Measurements from ENCODE around the gene ERAL1. TPM values are rescaled to one million over a fixed set of nuclear protein-coding genes. Genes with fewer than 3 reads are reported as not detected.

Gene ERAL1
- total and polyA plus RNA-seq, 5 donors from 2014 or later, result 22.1 to 44.9 (median 41.7) TPM

- Histone ChIP-seq H3K4me1 (ENCODE audit: control insufficient read depth, insufficient read depth, low read length, poor library complexity, severe bottlenecking) (no peaks in the 10 kb centered on the region), H3K27me3 (ENCODE audit: control insufficient read depth, insufficient read depth, low read length) (no peaks in the 10 kb centered on the region), H3K9me3 (ENCODE audit: control insufficient read depth in 2 of 2, low read length in 2 of 2) (no peaks in the 10 kb centered on the region), H3K36me3 (ENCODE audit: control insufficient read depth, insufficient read depth, low read length) (peaks cover 86% of the 10 kb centered on the region), H3K4me3 (ENCODE audit: low read depth, low read length) (no peak overlapping the region), H3K27ac (ENCODE audit: insufficient read depth, low read length, poor library complexity, severe bottlenecking) (no peak overlapping the region)
- no peak for DNase-seq
- no peak overlapping the region for H3K27ac Mint-ChIP-seq
- ATAC-seq (ENCODE audit: low read depth in 2 of 2), result no peak
- no peak overlapping the region for H3K4me3 Mint-ChIP-seq
- no peaks in the 10 kb centered on the region for H3K27me3 Mint-ChIP-seq
- H3K36me3 Mint-ChIP-seq, result peaks cover 35% of the 10 kb centered on the region
- H3K9me3 Mint-ChIP-seq, result no peaks in the 10 kb centered on the region
- H3K4me1 Mint-ChIP-seq, result peaks cover 0 to 30% (median 6%) of the 10 kb centered on the region in 4 donors
Observed at GRCh38 chr17:28883967-28884702, 29.3 kb downstream of the ERAL1 start.

- H3K27me3 ChIP-seq (ENCODE audit: control insufficient read depth, insufficient read depth, low read length), result no peaks in the 10 kb centered on the region
- Mint-ChIP-seq H3K27me3 (no peaks in the 10 kb centered on the region), H3K4me3 (no peak overlapping the region), H3K4me1 (peaks cover 0 to 38% (median 7%) of the 10 kb centered on the region in 4 donors), H3K36me3 (peaks cover 32% of the 10 kb centered on the region), H3K9me3 (no peaks in the 10 kb centered on the region), H3K27ac (peak overlapping the region in 2 of 3 donors; percentile 55 to 86)
- no peak overlapping the region for H3K4me3 ChIP-seq (ENCODE audit: low read depth, low read length)
- DNase-seq (no peak), ATAC-seq (ENCODE audit: low read depth in 2 of 2) (no peak)
- H3K36me3 ChIP-seq (ENCODE audit: control insufficient read depth, insufficient read depth, low read length), result peaks cover 73% of the 10 kb centered on the region
- peaks cover 6% of the 10 kb centered on the region for H3K4me1 ChIP-seq (ENCODE audit: control insufficient read depth, insufficient read depth, low read length, poor library complexity, severe bottlenecking)
- no peaks in the 10 kb centered on the region for H3K9me3 ChIP-seq (ENCODE audit: control insufficient read depth in 2 of 2, low read length in 2 of 2)
- H3K27ac ChIP-seq (ENCODE audit: insufficient read depth, low read length, poor library complexity, severe bottlenecking), result no peak overlapping the region
Observed at GRCh38 chr17:28885363-28885762, 30.5 kb downstream of the ERAL1 start.

- Mint-ChIP-seq H3K9me3 (no peaks in the 10 kb centered on the region), H3K4me1 (peaks cover 0 to 42% (median 11%) of the 10 kb centered on the region in 4 donors), H3K27ac (no peak overlapping the region), H3K4me3 (no peak overlapping the region), H3K36me3 (peaks cover 29% of the 10 kb centered on the region), H3K27me3 (no peaks in the 10 kb centered on the region)
- DNase-seq (no peak), ATAC-seq (ENCODE audit: low read depth in 2 of 2) (no peak)
- Histone ChIP-seq H3K27ac (ENCODE audit: insufficient read depth, low read length, poor library complexity, severe bottlenecking) (no peak overlapping the region), H3K4me3 (ENCODE audit: low read depth, low read length) (no peak overlapping the region), H3K36me3 (ENCODE audit: control insufficient read depth, insufficient read depth, low read length) (peaks cover 71% of the 10 kb centered on the region), H3K27me3 (ENCODE audit: control insufficient read depth, insufficient read depth, low read length) (no peaks in the 10 kb centered on the region), H3K9me3 (ENCODE audit: control insufficient read depth in 2 of 2, low read length in 2 of 2) (no peaks in the 10 kb centered on the region), H3K4me1 (ENCODE audit: control insufficient read depth, insufficient read depth, low read length, poor library complexity, severe bottlenecking) (peaks cover 9% of the 10 kb centered on the region)
Observed at GRCh38 chr17:28885951-28886350, 31.1 kb downstream of the ERAL1 start.

- no peaks in the 10 kb centered on the region for H3K9me3 ChIP-seq (ENCODE audit: control insufficient read depth in 2 of 2, low read length in 2 of 2)
- H3K27me3 ChIP-seq (ENCODE audit: control insufficient read depth, insufficient read depth, low read length), result no peaks in the 10 kb centered on the region
- H3K27me3 Mint-ChIP-seq, result no peaks in the 10 kb centered on the region
- H3K4me3 ChIP-seq (ENCODE audit: low read depth, low read length), result no peak overlapping the region
- peaks cover 17% of the 10 kb centered on the region for H3K4me1 ChIP-seq (ENCODE audit: control insufficient read depth, insufficient read depth, low read length, poor library complexity, severe bottlenecking)
- no peak overlapping the region for H3K4me3 Mint-ChIP-seq
- H3K9me3 Mint-ChIP-seq, result no peaks in the 10 kb centered on the region
- H3K27ac Mint-ChIP-seq, result peak overlapping the region in 2 of 3 donors; percentile 14 to 32
- DNase-seq, result no peak
- peaks cover 54% of the 10 kb centered on the region for H3K36me3 ChIP-seq (ENCODE audit: control insufficient read depth, insufficient read depth, low read length)
- ATAC-seq (ENCODE audit: low read depth in 2 of 2), result no peak
- no peak overlapping the region for H3K27ac ChIP-seq (ENCODE audit: insufficient read depth, low read length, poor library complexity, severe bottlenecking)
- peaks cover 6 to 60% (median 23%) of the 10 kb centered on the region in 4 donors for H3K4me1 Mint-ChIP-seq
- H3K36me3 Mint-ChIP-seq, result peaks cover 28% of the 10 kb centered on the region
Observed at GRCh38 chr17:28887871-28888471, 33.2 kb downstream of the ERAL1 start.

- Histone ChIP-seq H3K27ac (ENCODE audit: insufficient read depth, low read length, poor library complexity, severe bottlenecking) (no peak overlapping the region), H3K27me3 (ENCODE audit: control insufficient read depth, insufficient read depth, low read length) (no peaks in the 10 kb centered on the region), H3K4me1 (ENCODE audit: control insufficient read depth, insufficient read depth, low read length, poor library complexity, severe bottlenecking) (peaks cover 25% of the 10 kb centered on the region), H3K36me3 (ENCODE audit: control insufficient read depth, insufficient read depth, low read length) (peaks cover 51% of the 10 kb centered on the region), H3K4me3 (ENCODE audit: low read depth, low read length) (no peak overlapping the region), H3K9me3 (ENCODE audit: control insufficient read depth in 2 of 2, low read length in 2 of 2) (no peaks in the 10 kb centered on the region)
- ATAC-seq (ENCODE audit: low read depth in 2 of 2) (no peak), DNase-seq (no peak)
- no peaks in the 10 kb centered on the region for H3K9me3 Mint-ChIP-seq
- no peak overlapping the region for H3K4me3 Mint-ChIP-seq
- H3K4me1 Mint-ChIP-seq, result peaks cover 15 to 68% (median 32%) of the 10 kb centered on the region in 4 donors
- H3K36me3 Mint-ChIP-seq, result peaks cover 34% of the 10 kb centered on the region
- no peaks in the 10 kb centered on the region for H3K27me3 Mint-ChIP-seq
- H3K27ac Mint-ChIP-seq, result peak overlapping the region in 2 of 3 donors; percentile 32 to 100
Observed at GRCh38 chr17:28888832-28889231, 34.0 kb downstream of the ERAL1 start.

- H3K27ac Mint-ChIP-seq, result peak overlapping the region in 2 of 3 donors; percentile 77 to 100
- no peaks in the 10 kb centered on the region for H3K9me3 Mint-ChIP-seq
- Histone ChIP-seq H3K27me3 (ENCODE audit: control insufficient read depth, insufficient read depth, low read length) (no peaks in the 10 kb centered on the region), H3K27ac (ENCODE audit: insufficient read depth, low read length, poor library complexity, severe bottlenecking) (no peak overlapping the region), H3K4me3 (ENCODE audit: low read depth, low read length) (no peak overlapping the region), H3K9me3 (ENCODE audit: control insufficient read depth in 2 of 2, low read length in 2 of 2) (no peaks in the 10 kb centered on the region), H3K36me3 (ENCODE audit: control insufficient read depth, insufficient read depth, low read length) (peaks cover 39% of the 10 kb centered on the region), H3K4me1 (ENCODE audit: control insufficient read depth, insufficient read depth, low read length, poor library complexity, severe bottlenecking) (peaks cover 37% of the 10 kb centered on the region)
- H3K27me3 Mint-ChIP-seq, result no peaks in the 10 kb centered on the region
- ATAC-seq (ENCODE audit: low read depth in 2 of 2) (no peak), DNase-seq (peak in 1 of 3 donors; percentile 66)
- H3K4me3 Mint-ChIP-seq, result peak overlapping the region in 2 of 4 donors; percentile 19 to 52
- H3K36me3 Mint-ChIP-seq, result peaks cover 26% of the 10 kb centered on the region
- H3K4me1 Mint-ChIP-seq, result peaks cover 16 to 71% (median 35%) of the 10 kb centered on the region in 4 donors
Observed at GRCh38 chr17:28889996-28890395, 35.2 kb downstream of the ERAL1 start.

- no peaks in the 10 kb centered on the region for H3K27me3 Mint-ChIP-seq
- Histone ChIP-seq H3K4me3 (ENCODE audit: low read depth, low read length) (no peak overlapping the region), H3K9me3 (ENCODE audit: control insufficient read depth in 2 of 2, low read length in 2 of 2) (no peaks in the 10 kb centered on the region), H3K27me3 (ENCODE audit: control insufficient read depth, insufficient read depth, low read length) (no peaks in the 10 kb centered on the region), H3K27ac (ENCODE audit: insufficient read depth, low read length, poor library complexity, severe bottlenecking) (peak overlapping the region; percentile 2), H3K36me3 (ENCODE audit: control insufficient read depth, insufficient read depth, low read length) (peaks cover 28% of the 10 kb centered on the region), H3K4me1 (ENCODE audit: control insufficient read depth, insufficient read depth, low read length, poor library complexity, severe bottlenecking) (peaks cover 49% of the 10 kb centered on the region)
- H3K4me3 Mint-ChIP-seq, result peak overlapping the region; percentile 61 to 84 (median 66)
- peak overlapping the region; percentile 79 to 100 (median 84) for H3K27ac Mint-ChIP-seq
- H3K9me3 Mint-ChIP-seq, result no peaks in the 10 kb centered on the region
- ATAC-seq (ENCODE audit: low read depth in 2 of 2), result no peak
- peaks cover 20% of the 10 kb centered on the region for H3K36me3 Mint-ChIP-seq
- peaks cover 22 to 75% (median 45%) of the 10 kb centered on the region in 4 donors for H3K4me1 Mint-ChIP-seq
- DNase-seq, result no peak
Observed at GRCh38 chr17:28891201-28891600, 36.4 kb downstream of the ERAL1 start.
